MM.1S (cell line): ENCODE results near the gene FOXA2.
"Not testable (repeated sequence)": the region's sequence is repeated elsewhere in the genome, so short reads cannot be mapped to it uniquely, and the experiment has no call there.

Experiments used
- DNase-seq: peaks from one replicate; pipeline ENCODE4 v3.0.0-alpha.2; 2015
- H2AFZ ChIP-seq: fragments of 300-600 bp; sonication (generic); 2 replicates; pipeline ENCODE4 v1.6.0; 2016; ENCODE audit warnings: antibody characterized with exemption, low read length
- H3F3A ChIP-seq: fragments of 300-600 bp; sonication (generic); 2 replicates; pipeline ENCODE4 v1.6.1; 2016; ENCODE audit warnings: mild to moderate bottlenecking, antibody characterized with exemption, low read length, moderate library complexity, mixed read lengths; ENCODE audit not compliant: insufficient read depth
- H3K27ac ChIP-seq: fragments of 300-600 bp; sonication (generic); 2 replicates; pipeline ENCODE4 v1.5.1; 2016; ENCODE audit warnings: mild to moderate bottlenecking, low read length
- H3K27me3 ChIP-seq: fragments of 300-600 bp; sonication (generic); replicated peaks from 2 replicates; pipeline ENCODE4 v1.6.0; 2016; ENCODE audit warnings: low read length; ENCODE audit not compliant: insufficient read depth
- H3K36me3 ChIP-seq: fragments of 300-600 bp; sonication (generic); replicated peaks from 2 replicates; pipeline ENCODE4 v1.6.1; 2016; ENCODE audit warnings: mild to moderate bottlenecking, low read length, mixed read lengths; ENCODE audit not compliant: insufficient read depth
- H3K4me1 ChIP-seq: fragments of 300-600 bp; sonication (generic); 2 replicates; pipeline ENCODE4 v1.6.1; 2016; ENCODE audit warnings: low read length, mixed read lengths
- H3K4me2 ChIP-seq: fragments of 300-600 bp; sonication (generic); 2 replicates; pipeline ENCODE4 v1.6.0; 2016; ENCODE audit warnings: low read depth, low read length
- H3K4me3 ChIP-seq: fragments of 300-600 bp; sonication (generic); 2 replicates; pipeline ENCODE4 v1.5.1; 2016; ENCODE audit warnings: low read length, mixed read lengths
- H3K79me2 ChIP-seq: fragments of 300-600 bp; sonication (generic); 2 replicates; pipeline ENCODE4 v1.6.1; 2016; ENCODE audit warnings: mixed run types, low read length, mixed read lengths
- H3K9ac ChIP-seq: fragments of 300-600 bp; sonication (generic); 2 replicates; pipeline ENCODE4 v1.6.1; 2016; ENCODE audit warnings: low read length, mixed read lengths
- H3K9me2 ChIP-seq: fragments of 300-600 bp; sonication (generic); replicated peaks from 2 replicates; pipeline ENCODE4 v1.6.1; 2016; ENCODE audit warnings: mild to moderate bottlenecking, low read length, mixed read lengths; ENCODE audit not compliant: insufficient read depth
- H3K9me3 ChIP-seq: fragments of 300-600 bp; sonication (generic); replicated peaks from 2 replicates; pipeline ENCODE4 v1.6.1; 2016; ENCODE audit warnings: mild to moderate bottlenecking, low read length, mixed read lengths; ENCODE audit not compliant: insufficient read depth
- H4K20me1 ChIP-seq: fragments of 300-600 bp; sonication (generic); 2 replicates; pipeline ENCODE4 v1.6.1; 2016; ENCODE audit warnings: mild to moderate bottlenecking, low read length, moderate library complexity, mixed read lengths; ENCODE audit not compliant: insufficient read depth
- CTCF ChIP-seq: fragments of 300-600 bp; sonication (generic); IDR thresholded peaks from 2 replicates; pipeline ENCODE4 v1.5.1; 2016; ENCODE audit warnings: antibody characterized with exemption, low read length, mixed read lengths
- EZH2 ChIP-seq: fragments of 300-600 bp; sonication (generic); optimal IDR thresholded peaks from 2 replicates; pipeline ENCODE3; 2017; ENCODE audit warnings: low read depth, mild to moderate bottlenecking, antibody characterized with exemption, low read length, mixed read lengths
- EZH2phosphoT487 ChIP-seq: fragments of 300-600 bp; sonication (generic); IDR thresholded peaks from 2 replicates; pipeline ENCODE4 v1.6.1; 2018; ENCODE audit warnings: antibody characterized with exemption, low read length

Gene FOXA2

GRCh38 chr20:22556565-22557056 is 27.8 kb downstream of the FOXA2 start:
- Histone ChIP-seq H2AFZ (no peak overlapping the region), H3K4me3 (no peak overlapping the region), H4K20me1 (no peaks in the 10 kb centered on the region), H3K27me3 (no peaks in the 10 kb centered on the region), H3F3A (no peaks in the 10 kb centered on the region), H3K9me3 (no peaks in the 10 kb centered on the region), H3K27ac (no peak overlapping the region), H3K9ac (no peak overlapping the region), H3K9me2 (no peaks in the 10 kb centered on the region), H3K36me3 (no peaks in the 10 kb centered on the region), H3K4me1 (no peaks in the 10 kb centered on the region), H3K4me2 (no peak overlapping the region), H3K79me2 (no peaks in the 10 kb centered on the region)
- TF ChIP-seq EZH2 (no peak), CTCF (no peak), EZH2phosphoT487 (no peak)
- DNase-seq, result no peak

DNA sequence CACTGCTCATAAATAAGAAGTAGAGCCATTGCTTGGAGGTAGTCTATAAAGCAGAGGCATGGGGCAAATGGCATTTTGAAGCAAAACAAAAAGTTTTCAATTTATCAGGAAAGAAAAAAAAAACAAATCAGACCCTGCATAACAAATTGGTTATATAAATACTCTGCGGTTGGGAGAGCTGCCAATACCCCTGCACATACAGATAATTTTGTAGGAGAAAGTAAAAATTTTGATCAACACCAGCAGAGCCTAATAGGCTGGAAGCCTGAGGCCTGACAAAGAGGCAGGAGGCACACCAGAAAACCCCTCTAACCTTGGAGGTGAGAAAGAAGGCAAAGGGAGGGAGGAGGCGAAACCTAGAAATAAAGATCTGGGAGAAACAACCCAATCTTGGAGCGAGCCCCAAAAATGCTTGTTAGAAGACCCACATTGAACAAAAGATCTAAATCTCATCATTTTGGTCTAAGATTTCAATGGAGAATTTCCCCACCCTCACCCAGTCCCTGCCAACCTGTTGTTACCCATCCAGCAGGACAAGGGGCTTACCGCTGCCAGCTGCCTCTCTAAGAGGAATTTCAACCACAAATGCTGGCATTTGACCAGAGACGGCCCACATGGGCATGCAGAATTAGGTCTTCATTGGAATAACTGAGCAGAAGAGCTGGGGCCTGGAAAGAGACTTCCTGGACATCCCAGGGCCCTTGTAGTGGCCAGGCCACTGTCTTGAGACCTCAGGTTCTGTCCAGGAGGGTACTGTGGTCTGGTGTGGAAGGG is 28.4 kb downstream of the FOXA2 start:
- TF ChIP-seq EZH2 (no peak), CTCF (no peak), EZH2phosphoT487 (no peak)
- Histone ChIP-seq H3K9me2 (no peaks in the 10 kb centered on the region), H3K36me3 (no peaks in the 10 kb centered on the region), H3K4me3 (no peak overlapping the region), H3K27me3 (no peaks in the 10 kb centered on the region), H3K9me3 (no peaks in the 10 kb centered on the region), H2AFZ (no peak overlapping the region), H3F3A (no peaks in the 10 kb centered on the region), H3K4me1 (no peaks in the 10 kb centered on the region), H4K20me1 (no peaks in the 10 kb centered on the region), H3K9ac (no peak overlapping the region), H3K79me2 (no peaks in the 10 kb centered on the region), H3K27ac (no peak overlapping the region), H3K4me2 (no peak overlapping the region)
- DNase-seq, result no peak

DNA sequence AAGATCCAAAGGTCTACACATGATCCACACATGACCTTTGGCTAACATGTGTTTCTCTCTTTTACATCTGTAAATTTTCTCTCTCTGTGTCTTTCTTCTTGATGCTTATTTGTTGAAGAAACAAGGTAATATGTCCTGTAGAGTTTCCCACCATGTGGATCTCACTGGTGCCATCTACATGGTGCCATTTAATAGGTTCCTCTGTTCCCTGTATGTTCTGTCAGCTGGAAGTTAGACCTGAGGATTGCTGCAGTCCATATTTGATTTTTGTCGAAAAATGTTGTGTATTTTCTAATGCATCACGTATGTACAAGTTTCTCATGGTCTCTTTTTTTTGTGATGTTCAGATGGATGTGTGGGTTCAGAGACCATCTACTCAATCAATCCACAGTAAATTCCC is 30.0 kb downstream of the FOXA2 start:
- H3K4me2 ChIP-seq, result no peak overlapping the region
- H4K20me1 ChIP-seq, result no peaks in the 10 kb centered on the region
- H3K9me3 ChIP-seq, result no peaks in the 10 kb centered on the region
- H3K27ac ChIP-seq, result no peak overlapping the region
- no peaks in the 10 kb centered on the region for H3K9me2 ChIP-seq
- H3K79me2 ChIP-seq, result no peaks in the 10 kb centered on the region
- no peak overlapping the region for H3K4me3 ChIP-seq
- no peaks in the 10 kb centered on the region for H3K27me3 ChIP-seq
- no peaks in the 10 kb centered on the region for H3K4me1 ChIP-seq
- TF ChIP-seq CTCF (no peak), EZH2 (no peak), EZH2phosphoT487 (no peak)
- no peak for DNase-seq
- H2AFZ ChIP-seq, result no peak overlapping the region
- no peaks in the 10 kb centered on the region for H3K36me3 ChIP-seq
- no peaks in the 10 kb centered on the region for H3F3A ChIP-seq
- H3K9ac ChIP-seq, result no peak overlapping the region

- H3K4me3 ChIP-seq, DNase-seq, H3K27me3 ChIP-seq, H3K4me2 ChIP-seq, H2AFZ ChIP-seq, H3K79me2 ChIP-seq, H3K4me1 ChIP-seq, H3K36me3 ChIP-seq, H3F3A ChIP-seq, H3K27ac ChIP-seq, H4K20me1 ChIP-seq, H3K9me2 ChIP-seq, H3K9ac ChIP-seq, H3K9me3 ChIP-seq: not testable (repeated sequence)
These were observed 33.9 kb downstream of the FOXA2 start for GRCh38 chr20:22550514-22550913.
